Gastroesophageal sphincter (tissue), 3 donors: Measurements from ENCODE around the gene ZNF74.

Source experiments
- CTCF ChIP-seq, 4 experiments: fragments of 200-600 bp in 2 of 4; fragments of 450-650 bp in 2 of 4; sonication (generic) in 1 of 4; IDR thresholded peaks; one replicate each; pipeline ENCODE4 v1.5.1; 2017 to 2019; ENCODE audit warnings: antibody characterized with exemption in 4 of 4, mild to moderate bottlenecking in 2 of 4, moderate library complexity in 2 of 4
- EP300 ChIP-seq: sonication (generic); formaldehyde crosslinking; IDR thresholded peaks from one replicate; pipeline ENCODE4 v1.6.1; 2017; ENCODE audit warnings: antibody characterized with exemption, mild to moderate bottlenecking
- POLR2A ChIP-seq, 2 donors: fragments of 450-650 bp; IDR thresholded peaks; one replicate each; pipeline ENCODE4 v1.6.1; 2017; ENCODE audit warnings: antibody characterized with exemption in 2 of 2, mild to moderate bottlenecking in 2 of 2, moderate library complexity in 1 of 2
- POLR2AphosphoS5 ChIP-seq: sonication (generic); formaldehyde crosslinking; IDR thresholded peaks from one replicate; pipeline ENCODE4 v1.6.1; 2017; ENCODE audit warnings: antibody characterized with exemption

GRCh38 chr22:20453222-20453621, 59.3 kb downstream of the ZNF74 start:
- TF ChIP-seq POLR2AphosphoS5 (no peak), CTCF (IDR thresholded peaks at IDR 0.05) (no peak), POLR2A (IDR thresholded peaks at IDR 0.05) (no peak), EP300 (no peak)
